SK-N-MC (cell line): ENCODE measurements around the gene B3GNT8.

Experiments used
- EZH2 ChIP-seq: fragments of 200-600 bp; sonication (generic); IDR thresholded peaks from one replicate; pipeline ENCODE4 v1.6.1; 2017; ENCODE audit warnings: antibody characterized with exemption
- FOXP2 ChIP-seq: optimal IDR thresholded peaks from 2 replicates; pipeline ENCODE3; 2011; ENCODE audit warnings: mild to moderate bottlenecking, moderate library complexity; ENCODE audit not compliant: insufficient read depth; ENCODE audit errors: extremely low read length, control extremely low read depth
- POLR2AphosphoS5 ChIP-seq: IDR thresholded peaks from 2 replicates; pipeline ENCODE4 v1.6.1; 2012; ENCODE audit warnings: mild to moderate bottlenecking, low read depth, low read length, borderline replicate concordance

GRCh38 chr19:41452584-41453275 is 25.6 kb upstream of the B3GNT8 start:
- TF ChIP-seq EZH2 (no peak), POLR2AphosphoS5 (no peak), FOXP2 (no peak)
